22Rv1 (cell line): ENCODE measurements around the gene TMEM131.
A peak's percentile ranks its signal among the peaks of the same experiment; 100 is the strongest.
"Not testable (repeated sequence)": the region's sequence is repeated elsewhere in the genome, so short reads cannot be mapped to it uniquely, and the experiment has no call there.

Experiments
- H3K27ac ChIP-seq: fragments of 450-650 bp; 2 replicates; pipeline ENCODE4 v1.5.1; 2017
- ZFX ChIP-seq: fragments of 450-650 bp; IDR thresholded peaks from 2 replicates; pipeline ENCODE4 v1.6.1; 2017; ENCODE audit warnings: antibody characterized with exemption, borderline replicate concordance
- TF ChIP-seq, protein P1 (sequence below): fragments of 450-650 bp; IDR thresholded peaks from 2 replicates; pipeline ENCODE4 v1.5.1; 2017; ENCODE audit warnings: mild to moderate bottlenecking

TMEM131 gene

GRCh38 chr2:97995734-97996624, at the start of gene TMEM131:
Gene TMEM131, minus strand, starts transcription at chr2:97995948. Its CDS starts 286 bp downstream, at chr2:97995662.
- TF ChIP-seq, protein P1, sequence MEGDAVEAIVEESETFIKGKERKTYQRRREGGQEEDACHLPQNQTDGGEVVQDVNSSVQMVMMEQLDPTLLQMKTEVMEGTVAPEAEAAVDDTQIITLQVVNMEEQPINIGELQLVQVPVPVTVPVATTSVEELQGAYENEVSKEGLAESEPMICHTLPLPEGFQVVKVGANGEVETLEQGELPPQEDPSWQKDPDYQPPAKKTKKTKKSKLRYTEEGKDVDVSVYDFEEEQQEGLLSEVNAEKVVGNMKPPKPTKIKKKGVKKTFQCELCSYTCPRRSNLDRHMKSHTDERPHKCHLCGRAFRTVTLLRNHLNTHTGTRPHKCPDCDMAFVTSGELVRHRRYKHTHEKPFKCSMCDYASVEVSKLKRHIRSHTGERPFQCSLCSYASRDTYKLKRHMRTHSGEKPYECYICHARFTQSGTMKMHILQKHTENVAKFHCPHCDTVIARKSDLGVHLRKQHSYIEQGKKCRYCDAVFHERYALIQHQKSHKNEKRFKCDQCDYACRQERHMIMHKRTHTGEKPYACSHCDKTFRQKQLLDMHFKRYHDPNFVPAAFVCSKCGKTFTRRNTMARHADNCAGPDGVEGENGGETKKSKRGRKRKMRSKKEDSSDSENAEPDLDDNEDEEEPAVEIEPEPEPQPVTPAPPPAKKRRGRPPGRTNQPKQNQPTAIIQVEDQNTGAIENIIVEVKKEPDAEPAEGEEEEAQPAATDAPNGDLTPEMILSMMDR: no peak
- TF ChIP-seq ZFX: no peak
- peak within 1 kb of the TSS; percentile 94 for H3K27ac ChIP-seq

DNA sequence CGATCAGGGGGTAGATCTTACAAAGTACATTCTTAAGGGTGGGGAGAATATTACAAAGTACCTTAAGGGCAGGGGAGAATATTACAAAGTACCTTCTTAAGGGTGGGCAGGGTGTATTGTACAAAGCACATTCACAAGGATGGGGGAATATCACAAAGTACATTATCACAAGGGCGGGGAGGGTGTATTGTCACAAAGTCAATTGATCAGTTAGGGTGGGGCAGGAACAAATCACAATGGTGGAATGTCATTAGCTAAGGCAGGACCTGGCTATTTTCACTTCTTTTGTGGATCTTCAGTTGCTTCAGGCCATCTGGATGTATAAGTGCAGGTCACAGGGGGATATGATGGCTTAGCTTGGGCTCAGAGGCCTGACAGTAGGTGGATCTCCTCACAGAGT, 49.0 kb upstream of the TMEM131 start:
- H3K27ac ChIP-seq: not testable (repeated sequence)

DNA sequence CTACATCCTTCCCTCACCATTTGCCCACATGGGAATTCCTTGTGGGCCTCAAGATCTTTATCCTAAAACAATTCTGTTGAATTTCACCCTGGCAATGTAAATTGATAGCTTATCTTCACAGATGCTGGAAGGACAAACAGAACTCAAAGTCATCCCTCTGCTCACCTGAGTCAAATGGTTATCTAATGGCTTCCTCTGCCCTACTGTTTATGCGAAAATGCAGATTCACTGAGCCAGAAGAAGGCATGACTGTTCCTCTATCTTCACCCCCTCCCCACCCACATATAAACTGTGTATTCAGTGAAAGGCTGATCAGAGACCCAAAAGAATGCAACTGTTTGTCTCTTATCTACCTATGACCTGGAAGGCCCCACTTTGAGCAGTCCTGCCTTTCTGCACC, 47.4 kb upstream of the TMEM131 start:
- H3K27ac ChIP-seq: no peak overlapping the region
- no peak for TF ChIP-seq ZFX
- TF ChIP-seq, protein P1: no peak

DNA sequence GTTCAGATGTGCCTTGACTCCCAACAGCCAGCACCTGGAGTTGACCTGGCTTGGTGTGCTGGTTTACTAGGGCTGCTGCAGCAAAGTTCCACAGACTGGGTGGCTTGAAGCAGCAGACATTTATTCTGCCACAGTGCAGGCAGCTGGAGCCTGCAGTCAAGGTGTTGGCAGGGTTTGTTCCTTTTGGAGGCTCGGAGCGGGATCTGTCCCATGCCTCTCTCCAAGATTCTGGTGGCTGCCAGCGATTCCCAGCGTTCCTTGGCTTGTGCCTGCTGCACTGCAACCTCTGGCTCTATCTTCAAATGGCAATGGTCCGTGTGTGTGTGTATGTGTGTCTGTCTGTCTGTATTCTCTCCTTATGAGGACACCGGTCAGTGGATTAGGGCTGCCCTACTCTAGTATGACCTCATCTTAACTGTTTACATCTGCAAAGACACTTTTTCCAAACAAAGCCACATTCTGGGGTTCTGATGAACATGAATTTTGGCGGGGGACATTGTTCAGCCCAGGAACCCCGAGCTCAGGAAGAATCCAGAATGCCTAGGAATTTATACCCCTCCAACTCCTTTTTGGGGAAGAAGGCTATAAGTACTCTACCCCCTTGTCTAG, 44.7 kb upstream of the TMEM131 start:
- no peak for TF ChIP-seq ZFX
- TF ChIP-seq, protein P1: no peak
- H3K27ac ChIP-seq: no peak overlapping the region

DNA sequence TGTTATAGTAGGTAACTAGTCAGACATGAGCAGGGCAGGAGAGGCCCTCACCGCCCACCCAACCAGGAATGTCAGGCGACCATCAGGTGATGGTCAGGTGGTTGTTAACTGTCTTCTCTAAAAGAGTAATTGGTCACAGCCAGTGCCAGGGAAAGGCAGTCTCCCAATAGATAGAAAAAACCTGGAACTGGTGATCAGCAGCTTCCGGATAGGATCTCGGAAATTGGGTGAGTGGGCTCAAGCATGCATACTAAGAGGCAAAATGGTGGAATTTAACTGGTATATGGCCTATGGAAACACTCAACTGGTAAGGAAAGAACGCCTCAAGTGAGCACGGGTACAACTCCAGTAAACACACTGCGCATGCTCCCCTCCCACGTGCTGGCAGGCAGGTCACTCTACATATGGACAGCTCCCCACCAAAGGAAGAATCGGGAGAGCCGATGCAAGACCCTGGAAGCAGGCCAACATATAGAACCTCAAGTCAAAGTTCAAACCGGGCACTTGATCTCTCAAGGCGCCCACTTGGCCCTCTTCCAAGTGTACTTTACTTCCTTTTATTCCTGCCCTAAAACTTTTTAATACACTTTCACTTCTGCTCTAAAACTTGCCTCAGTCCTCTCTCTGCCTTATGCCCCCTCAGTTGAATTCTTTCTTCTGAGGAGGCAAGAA, 43.5 kb upstream of the TMEM131 start:
- no peak overlapping the region for H3K27ac ChIP-seq
- no peak for TF ChIP-seq ZFX
- TF ChIP-seq, protein P1: no peak

DNA sequence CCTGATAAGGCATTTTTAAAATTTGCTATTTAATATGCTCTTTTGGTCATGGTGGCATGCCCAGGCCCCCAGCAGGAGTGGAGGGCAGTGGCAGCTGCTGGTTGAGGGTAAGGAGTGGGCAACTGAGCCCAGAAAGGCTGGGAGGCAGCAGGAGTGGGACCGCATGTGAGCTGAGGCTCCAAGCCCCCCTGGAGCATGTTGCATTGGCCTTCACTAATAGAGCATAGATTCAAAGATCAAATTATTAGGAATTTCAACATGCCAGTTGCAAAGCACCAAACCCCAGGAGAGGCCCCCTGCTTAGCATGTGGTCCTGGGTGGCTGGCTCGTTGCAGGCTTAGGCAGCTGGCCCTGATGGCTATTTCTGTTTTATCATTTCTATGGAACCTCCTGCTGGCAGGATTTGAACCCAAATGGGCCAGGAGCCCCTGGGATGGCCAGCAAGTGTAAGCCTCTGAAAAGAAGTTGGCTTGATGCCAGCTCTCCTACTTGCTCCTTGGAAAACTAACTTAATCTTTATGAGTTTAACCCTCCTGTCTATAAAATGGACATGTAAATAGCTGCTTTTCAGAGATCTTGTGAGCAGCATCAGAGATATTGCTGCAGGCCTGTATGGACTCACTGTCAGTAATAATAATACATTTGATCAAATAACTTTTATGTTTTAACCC, 42.1 kb upstream of the TMEM131 start:
- TF ChIP-seq, protein P1: no peak
- H3K27ac ChIP-seq: no peak overlapping the region

DNA sequence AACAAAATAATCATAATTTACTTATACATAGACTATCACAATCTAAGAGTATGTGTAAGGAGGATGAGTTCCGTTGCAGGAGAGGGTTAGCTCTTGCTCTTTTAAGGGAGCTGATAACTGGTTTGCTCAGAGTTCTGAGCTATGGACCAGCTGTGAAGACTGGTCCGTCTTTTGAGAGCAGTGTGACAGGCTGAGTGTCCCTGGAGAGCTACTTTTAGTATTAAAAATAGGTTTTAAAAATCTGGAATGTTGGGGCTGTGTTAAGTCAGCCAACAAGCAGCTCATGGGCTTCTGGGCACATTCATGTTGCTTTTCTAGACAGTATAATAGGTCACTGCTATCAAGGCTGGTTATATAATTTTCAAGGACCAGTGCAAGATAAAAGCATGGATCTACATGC, 41.5 kb upstream of the TMEM131 start:
- no peak for TF ChIP-seq ZFX
- TF ChIP-seq, protein P1: no peak
- no peak overlapping the region for H3K27ac ChIP-seq
